Jurkat, Clone E6-1 (cell line): ENCODE data around the gene SPNS1.
"Not testable (repeated sequence)": the region's sequence is repeated elsewhere in the genome, so short reads cannot be mapped to it uniquely, and the experiment has no call there.

Experiments
- DNase-seq: peaks from one replicate; pipeline ENCODE4 v3.0.0-alpha.2; 2011; ENCODE audit warnings: low read depth, low spot score
- H3K4me3 ChIP-seq: 2 replicates; pipeline ENCODE4 v1.5.1; 2011; ENCODE audit warnings: mild to moderate bottlenecking, low read length, control low read depth, moderate library complexity

The SPNS1 gene

DNA sequence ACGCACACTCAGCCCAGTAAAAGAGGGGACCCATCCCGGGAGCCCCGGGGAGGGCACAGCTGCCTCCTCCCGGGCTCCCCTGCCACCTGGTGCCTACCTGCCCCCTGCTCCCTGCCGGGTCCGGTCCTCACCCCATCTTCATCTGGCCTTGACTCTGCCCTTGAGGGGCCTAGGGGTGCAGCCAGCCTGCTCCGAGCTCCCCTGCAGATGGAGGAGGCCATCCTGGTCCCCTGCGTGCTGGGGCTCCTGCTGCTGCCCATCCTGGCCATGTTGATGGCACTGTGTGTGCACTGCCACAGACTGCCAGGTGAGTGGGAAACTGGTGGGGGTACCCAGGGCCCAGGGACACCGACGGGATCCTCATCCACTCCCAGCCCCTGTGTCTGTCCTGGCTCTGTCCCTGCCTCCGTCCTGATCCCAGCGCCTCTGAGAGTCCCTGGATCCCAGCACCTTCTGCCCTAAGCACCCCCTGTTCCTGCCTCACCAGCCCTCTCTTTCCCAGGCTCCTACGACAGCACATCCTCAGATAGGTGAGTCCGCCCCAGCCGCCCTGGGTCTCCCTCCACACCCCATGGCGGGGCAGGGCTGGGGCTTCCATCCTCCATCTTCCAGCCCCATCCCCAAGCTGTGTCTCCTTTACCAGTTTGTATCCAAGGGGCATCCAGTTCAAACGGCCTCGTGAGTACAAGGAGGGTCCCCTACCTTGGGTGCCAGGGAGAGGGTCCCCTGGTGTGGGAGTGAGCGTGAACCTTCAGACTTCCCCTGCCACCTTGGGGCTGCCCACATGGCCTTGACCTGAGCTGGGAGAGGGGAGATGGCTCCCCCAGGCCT is 10.8 kb downstream of the SPNS1 start:
- H3K4me3 ChIP-seq: peak overlapping the region; percentile 97
- no peak for DNase-seq

DNA sequence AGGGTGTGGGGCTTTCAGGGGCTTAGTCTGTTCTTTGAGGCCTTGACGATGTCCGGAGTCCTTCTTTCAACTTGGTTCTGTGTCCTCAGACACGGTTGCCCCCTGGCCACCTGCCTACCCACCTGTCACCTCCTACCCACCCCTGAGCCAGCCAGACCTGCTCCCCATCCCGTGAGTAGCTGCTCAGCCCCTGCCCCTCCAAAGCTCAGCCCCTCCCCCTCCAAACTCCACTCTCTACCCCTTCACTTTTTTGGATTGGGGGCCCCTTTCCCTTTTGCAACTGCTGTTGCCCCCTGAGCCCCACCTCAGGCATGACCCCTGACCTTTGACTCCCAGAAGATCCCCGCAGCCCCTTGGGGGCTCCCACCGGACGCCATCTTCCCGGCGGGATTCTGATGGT is 11.5 kb downstream of the SPNS1 start:
- H3K4me3 ChIP-seq: peak overlapping the region; percentile 97
- DNase-seq: no peak

DNA sequence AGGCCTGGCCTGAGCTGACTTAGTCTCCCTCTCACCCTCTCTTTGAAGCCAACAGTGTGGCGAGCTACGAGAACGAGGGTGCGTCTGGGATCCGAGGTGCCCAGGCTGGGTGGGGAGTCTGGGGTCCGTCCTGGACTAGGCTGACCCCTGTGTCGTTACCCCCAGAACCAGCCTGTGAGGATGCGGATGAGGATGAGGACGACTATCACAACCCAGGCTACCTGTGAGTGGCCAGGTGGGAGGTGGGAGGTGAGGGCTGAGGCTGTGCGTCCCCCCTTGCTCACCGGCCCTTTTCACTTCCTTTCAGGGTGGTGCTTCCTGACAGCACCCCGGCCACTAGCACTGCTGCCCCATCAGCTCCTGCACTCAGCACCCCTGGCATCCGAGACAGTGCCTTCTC is 11.9 kb downstream of the SPNS1 start:
- peak overlapping the region; percentile 97 for H3K4me3 ChIP-seq
- no peak for DNase-seq

DNA sequence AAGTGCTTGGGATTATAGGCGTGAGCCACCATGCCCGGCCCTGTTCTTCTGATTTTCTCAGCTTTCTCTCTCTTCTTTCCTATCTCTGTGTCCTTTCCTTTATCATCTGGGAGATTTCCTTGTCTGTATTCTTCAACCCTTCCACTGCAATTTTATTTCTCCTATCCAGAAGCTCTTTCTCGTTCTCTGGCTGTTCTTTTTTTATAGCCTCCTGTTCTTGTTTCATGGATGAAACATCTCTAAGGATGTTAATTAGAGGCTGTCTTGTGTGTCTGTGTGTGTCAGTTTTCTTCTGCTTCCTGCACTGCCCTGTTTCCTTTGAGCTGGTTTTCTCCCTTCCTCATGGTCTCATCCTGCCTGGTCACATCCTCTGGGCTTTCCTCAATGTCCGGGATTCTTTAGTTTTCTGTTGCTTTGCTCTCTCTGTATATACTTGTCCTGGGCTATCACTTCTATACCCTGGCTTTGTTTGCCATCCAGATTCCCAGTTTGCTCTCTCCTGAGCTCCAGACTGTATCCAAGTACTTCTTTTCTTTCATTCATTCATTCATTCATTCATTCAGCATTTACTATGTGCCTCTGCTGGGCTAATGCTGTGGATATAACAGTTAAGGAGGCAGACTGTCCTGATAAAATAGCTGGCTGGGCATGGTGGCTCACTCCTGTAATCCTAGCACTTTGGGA is 12.7 kb downstream of the SPNS1 start:
- peak overlapping the region; percentile 97 for H3K4me3 ChIP-seq
- no peak for DNase-seq

DNA sequence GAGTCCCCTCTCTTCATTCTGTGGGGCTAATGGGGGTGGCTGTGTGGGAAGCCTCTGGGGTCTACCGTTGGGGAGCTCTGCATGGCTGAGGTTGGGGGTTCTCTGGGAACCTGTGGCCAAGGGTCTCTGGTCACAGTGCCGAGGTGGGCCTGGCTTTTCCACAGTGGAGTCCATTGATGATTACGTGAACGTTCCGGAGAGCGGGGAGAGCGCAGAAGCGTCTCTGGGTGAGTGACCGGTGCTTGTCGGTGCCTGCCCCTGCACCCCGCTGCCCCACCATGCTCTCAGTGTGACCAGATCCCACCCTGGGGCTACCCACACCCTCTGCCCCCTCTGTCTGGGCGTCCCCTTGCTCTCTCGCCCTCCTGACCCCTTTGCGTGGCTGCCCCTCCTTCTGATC is 14.8 kb downstream of the SPNS1 start:
- no peak for DNase-seq
- no peak overlapping the region for H3K4me3 ChIP-seq

DNA sequence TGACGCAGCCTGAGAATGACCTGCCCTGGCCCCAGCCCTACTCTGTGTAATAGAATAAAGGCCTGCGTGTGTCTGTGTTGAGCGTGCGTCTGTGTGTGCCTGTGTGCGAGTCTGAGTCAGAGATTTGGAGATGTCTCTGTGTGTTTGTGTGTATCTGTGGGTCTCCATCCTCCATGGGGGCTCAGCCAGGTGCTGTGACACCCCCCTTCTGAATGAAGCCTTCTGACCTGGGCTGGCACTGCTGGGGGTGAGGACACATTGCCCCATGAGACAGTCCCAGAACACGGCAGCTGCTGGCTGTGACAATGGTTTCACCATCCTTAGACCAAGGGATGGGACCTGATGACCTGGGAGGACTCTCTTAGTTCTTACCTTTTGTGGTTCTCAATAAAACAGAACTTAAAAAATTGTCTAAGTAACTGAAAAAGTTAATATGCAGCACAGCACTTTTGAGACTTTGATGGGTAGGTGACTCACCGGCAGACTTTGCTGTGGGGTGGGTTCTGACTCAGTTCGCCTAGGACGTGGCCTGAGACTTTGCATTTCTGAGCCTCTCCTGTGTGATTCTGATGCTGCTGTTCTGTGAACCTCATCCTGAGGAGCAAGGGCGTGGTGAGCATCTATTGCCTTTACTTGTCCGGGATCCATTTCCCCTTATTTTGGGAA is 15.9 kb downstream of the SPNS1 start:
- no peak for DNase-seq

DNA sequence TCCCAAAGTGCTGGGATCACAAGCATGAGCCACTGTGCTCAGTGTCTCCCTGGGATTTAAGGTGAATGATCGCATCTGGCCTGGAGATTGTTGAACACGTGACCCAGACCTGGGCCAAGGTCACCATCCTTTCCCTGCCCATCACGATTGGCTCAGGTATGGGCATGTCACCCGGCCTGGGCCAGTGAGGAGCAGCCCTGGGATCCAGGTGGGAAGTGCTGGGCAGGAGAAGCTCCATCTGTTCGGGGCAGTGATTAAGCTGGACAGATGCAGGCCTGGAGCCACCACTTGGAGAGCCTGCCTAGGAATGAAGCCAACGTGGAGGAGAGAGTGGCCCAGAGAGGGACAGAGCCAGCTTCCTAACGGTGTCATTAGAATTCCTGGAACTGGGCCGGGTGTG is 17.1 kb downstream of the SPNS1 start:
- no peak overlapping the region for H3K4me3 ChIP-seq
- DNase-seq: no peak

More for the DNA sequence above, 15.9 kb downstream of the SPNS1 start:
- no peak overlapping the region for H3K4me3 ChIP-seq

DNA sequence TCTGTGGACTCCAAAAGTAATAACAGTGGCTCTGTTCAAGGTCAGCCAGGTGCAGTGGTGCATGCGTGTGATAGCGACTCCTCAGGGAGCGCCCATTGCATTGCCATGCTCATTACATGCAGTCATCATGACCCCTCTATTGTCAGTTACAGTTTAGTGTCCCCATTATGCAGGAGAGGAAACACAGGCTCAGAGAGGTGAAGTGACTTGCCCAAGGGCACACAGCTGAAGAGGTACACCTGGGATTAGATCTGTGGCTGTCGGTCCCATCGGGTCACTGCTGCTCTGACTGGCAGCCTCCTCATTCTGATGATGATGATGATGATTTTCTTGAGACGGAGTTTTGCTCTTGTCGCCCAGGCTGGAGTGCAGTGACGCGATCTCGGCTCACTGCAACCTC is 17.9 kb downstream of the SPNS1 start:
- DNase-seq: no peak
- no peak overlapping the region for H3K4me3 ChIP-seq

DNA sequence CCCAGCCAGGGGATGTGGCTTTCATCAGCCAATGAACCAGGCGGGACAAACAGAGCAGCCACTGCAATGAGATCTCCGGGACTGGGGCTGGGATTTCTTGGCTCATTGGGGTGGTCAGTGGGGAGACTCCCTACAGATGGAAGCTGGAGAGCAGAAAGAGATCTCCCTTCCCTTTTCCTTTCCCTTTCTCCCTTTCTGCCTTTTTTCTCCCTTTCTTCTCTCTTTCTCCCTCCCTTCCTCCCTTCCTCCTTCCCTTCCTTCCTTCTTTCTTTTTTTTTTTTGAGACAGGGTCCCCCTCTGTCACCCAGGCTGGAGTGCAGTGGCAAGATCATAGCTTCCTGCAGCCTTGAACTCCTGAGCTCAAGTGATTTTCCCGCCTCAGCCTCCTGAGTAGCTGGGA is 24.3 kb downstream of the SPNS1 start:
- DNase-seq: no peak
- no peak overlapping the region for H3K4me3 ChIP-seq

DNA sequence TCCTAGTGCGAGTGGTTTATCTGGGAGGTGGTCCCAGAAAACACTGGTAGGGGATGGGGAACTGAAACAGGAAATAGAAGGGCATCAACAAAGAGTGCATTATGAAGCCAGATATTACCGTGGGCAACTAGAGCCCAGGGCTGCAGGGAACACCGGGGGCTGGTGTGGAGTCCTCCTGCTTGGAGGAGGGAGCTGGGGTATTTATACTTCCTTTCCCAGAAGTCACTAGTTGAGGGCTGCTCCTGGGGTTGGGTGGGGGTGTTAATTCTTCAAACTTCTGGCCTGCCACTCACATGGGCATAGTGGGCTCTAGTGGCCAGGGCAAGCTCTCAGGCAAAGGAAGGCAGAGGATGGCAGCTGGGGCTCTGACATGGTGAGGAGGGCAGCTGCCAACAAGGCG is 25.0 kb downstream of the SPNS1 start:
- DNase-seq: no peak
- no peak overlapping the region for H3K4me3 ChIP-seq

DNA sequence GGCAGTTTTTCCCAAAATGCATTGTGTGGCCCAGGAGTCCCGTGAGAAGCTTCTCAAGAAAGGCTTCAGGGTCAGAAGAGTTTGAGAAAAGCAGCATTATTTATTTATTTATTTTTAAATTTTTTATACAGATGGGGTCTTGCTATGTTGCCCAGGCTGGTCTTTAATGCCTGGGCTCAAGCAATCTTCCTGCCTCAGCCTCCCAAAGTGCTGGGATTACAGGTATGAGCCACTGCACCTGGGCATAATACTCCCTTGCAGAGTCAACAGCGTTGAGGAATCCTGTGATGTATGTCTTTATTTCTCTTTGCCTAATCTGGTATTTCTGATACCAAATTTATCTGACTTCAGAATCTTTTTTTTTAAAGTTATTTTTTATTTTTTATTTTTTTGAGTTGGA is 25.4 kb downstream of the SPNS1 start:
- DNase-seq: no peak
- no peak overlapping the region for H3K4me3 ChIP-seq

DNA sequence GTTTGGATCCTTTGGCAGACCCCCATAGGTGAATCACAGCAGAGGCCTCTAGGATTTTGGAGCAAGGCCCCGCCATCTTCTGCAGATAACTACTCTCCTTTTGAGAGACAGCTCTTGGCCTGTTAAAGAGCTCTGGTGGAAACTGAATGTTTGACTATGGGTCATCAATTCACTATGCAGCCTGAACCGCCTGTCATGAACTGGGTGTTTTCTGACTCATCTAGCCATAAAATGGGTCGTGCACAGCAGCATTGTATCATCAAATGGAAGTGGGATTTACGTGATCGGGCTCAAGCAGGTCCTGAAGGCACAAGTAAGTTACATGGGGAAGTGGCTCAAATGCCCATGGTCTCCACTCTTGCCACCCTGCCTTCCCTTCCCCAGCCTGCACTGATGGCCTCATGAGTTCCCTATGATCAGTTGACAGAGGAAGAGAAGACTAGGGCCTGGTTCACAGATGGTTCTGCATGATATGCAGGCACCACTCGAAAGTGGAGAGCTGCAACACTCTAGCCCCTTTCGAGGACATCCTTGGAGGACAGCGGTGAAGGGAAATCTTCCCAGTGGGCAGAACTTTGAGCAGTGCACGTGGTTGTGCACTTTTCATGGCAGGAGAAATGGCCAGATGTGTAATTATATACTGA is 30.0 kb downstream of the SPNS1 start:
- not testable (repeated sequence) for H3K4me3 ChIP-seq, DNase-seq

DNA sequence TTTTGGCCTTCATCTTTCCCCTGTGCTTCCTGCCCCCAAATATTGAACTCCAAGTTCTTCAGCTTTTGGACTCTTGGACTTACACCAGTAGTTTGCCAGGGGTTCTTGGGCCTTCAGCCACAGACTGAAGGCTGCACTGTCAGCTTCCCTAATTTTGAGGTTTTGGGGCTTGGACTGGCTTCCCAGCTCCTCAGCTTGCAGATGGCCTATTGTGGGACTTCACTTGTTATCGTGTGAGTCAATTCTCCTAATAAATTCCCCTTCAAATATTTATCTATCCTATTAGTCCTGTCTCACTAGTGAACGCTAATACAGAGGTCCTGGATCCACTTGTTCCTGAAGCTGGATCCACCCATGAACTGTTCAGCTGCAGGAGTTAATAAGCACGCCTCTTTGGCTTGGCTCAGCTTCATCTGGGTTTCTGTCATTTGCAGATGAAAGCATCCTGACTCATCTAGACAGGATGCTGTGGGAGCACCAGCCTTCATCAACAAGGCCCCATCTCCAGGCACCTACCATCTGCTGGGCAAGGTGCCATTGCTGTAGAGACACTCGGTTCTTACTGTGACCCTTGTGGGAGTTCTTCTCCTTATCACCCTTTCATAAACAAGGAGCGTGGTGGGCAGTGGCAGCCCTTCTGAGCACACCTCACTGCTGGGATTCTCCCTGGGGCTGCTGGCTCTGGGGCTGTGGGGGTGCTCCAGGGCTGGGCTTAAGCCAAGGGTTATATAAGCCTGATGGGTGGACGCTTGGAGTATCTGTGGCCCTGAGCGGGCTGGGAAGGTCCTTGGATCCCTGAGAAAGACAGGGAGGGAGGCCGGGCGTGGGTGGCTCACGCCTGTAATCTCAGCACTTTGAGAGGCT is 33.4 kb downstream of the SPNS1 start:
- DNase-seq: peak; percentile 98
- H3K4me3 ChIP-seq: peak overlapping the region; percentile 32

DNA sequence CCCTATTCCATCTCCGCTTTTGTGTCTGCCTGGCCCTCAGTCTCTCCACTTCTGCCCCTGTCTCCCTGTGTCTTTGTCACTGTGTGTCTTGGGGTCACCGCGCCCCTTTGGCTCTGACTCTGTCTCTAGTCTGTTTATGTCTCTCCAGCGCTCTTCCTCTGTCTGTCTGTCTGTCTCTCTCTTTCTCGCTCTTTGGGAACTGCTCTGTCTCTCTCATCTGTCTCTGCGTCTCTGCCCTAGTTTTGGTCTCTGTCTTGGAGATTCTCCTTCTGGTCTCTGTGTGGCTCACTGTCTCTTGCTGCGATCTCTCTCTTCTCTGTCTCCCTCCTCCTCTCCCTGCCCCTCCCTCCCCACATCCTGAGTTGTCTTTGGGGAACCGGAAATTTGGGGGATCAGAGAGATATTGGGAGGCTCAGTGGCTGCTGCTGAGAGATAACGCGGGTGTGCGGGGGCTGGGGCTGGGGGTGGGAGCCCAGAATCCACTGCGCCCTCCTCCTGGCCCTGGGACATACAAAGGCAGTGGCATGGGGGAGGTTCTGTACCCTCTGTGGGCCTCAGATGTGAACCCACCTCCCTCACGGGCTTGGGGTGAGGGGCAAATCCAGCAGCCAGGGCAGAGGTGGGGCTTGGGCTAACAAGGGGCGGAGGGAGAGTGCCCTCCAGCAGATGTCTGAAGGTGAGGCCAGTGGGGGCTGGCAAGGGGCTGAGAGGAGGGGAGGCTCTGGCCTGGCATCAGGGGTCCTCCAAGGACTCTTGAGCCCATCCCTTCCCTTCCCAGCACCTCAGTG is 34.7 kb downstream of the SPNS1 start:
- peak overlapping the region; percentile 43 for H3K4me3 ChIP-seq
- peak; percentile 97 for DNase-seq

DNA sequence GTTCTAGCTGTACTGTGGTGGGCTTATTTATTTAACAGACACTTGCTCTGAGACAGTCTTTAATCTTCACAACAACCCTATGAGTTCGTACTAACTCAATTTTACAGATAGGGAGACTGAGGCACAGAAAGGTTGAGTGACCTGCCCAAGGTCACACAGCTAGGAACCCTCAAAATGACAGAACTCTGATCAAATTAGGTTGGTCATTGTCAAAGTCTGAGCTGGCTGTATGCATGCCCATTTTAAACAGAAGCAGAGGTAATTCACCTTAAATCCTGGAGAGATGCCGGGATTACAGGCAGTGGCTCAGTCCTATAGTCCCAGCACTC is 35.2 kb downstream of the SPNS1 start:
- H3K4me3 ChIP-seq: peak overlapping the region; percentile 37
- DNase-seq: no peak

DNA sequence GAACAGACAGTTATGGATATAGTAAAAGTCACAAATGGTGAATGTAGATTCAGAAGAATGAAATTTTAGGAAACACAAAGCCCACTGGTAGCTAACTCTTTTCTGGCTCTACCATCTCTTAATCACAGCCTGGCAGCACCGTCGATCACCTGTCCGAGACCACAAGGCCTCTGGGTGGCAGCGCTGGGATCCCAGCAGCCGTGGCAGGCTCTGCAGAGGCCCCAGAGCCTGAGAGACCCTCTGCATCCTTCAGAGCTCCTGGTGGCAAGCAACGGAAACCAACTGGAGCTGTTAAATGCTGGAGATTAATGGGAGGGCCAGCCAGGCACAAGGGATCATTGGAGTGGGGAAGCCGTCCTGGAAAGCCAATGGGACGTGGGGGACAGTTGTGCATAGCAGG is 36.5 kb downstream of the SPNS1 start:
- no peak overlapping the region for H3K4me3 ChIP-seq
- DNase-seq: no peak

DNA sequence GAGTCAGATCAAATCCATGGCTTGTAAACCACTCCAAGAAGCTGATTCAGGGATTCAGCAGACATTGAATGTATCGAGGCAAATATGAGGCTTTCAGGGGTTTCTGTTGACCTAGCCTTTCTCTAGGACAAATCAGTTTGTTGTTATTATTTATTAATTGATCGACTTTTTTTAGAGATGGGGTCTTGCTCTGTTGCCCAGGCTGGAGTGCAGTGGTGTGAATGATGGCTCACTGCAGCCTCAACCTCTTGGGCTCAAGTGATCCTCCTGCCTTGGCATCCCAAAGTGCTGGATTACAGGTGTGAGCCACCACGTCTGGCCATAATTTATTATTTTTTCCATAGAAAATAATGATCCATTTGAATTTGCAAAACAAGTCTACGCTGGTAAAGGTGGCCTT is 37.3 kb downstream of the SPNS1 start:
- DNase-seq: no peak

DNA sequence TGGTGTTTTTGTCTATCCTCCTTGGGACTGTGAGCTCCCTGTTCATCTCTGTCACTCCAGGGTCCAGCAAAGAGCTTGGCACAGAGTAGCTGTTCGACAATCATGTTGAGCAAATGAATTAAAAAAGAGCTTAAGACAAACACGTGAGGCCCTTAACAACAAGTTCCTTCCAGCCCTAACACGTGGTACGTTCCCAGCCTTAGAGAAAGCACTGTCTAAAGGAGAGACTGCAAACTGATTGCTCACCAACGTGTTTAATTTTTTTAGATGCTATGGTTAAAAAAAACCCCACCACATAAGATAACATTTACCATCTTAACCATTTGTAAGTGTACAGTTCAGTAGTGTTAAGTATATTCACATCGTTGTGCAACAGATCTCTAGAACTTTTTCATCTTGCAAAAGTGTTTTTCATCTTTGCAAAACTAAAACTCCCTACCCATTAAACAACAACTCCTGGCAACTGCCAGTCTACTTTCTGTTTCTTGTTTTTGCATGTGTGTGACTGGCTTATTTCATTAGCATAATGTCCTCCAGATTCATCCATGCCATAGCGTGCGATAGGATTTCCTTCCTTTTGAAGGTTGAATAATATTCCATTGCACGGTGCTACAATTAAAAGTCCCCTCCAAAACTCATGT is 38.5 kb downstream of the SPNS1 start:
- H3K4me3 ChIP-seq: no peak overlapping the region
- DNase-seq: peak; percentile 84

More for the DNA sequence above, 37.3 kb downstream of the SPNS1 start:
- H3K4me3 ChIP-seq: no peak overlapping the region
